ENCODE results near the gene CMSS1.
A peak's percentile ranks its signal among the peaks of the same experiment; 100 is the strongest.
"Not testable (repeated sequence)": the region's sequence is repeated elsewhere in the genome, so short reads cannot be mapped to it uniquely, and the experiment has no call there.

Gene CMSS1

DNA sequence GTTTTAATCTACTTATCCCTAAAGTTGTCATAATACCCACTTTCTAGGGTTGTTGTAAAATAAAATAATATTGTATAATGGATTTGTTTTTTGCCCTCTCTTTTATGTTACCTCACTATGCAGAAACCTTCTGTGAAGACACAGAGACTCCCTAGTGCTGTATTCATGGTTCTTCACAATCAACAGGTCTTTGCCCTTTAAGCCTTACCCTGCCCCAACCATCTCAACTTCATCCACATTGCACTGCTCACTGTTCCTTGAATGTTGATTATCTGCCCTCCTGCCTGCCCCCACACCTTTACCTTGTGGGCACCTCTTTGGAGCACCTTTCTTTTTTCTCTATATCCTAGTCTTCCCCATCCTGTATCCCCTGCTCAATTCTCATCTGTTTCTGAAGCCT is 21.1 kb downstream of the CMSS1 start:
- TF ChIP-seq, protein P1, sequence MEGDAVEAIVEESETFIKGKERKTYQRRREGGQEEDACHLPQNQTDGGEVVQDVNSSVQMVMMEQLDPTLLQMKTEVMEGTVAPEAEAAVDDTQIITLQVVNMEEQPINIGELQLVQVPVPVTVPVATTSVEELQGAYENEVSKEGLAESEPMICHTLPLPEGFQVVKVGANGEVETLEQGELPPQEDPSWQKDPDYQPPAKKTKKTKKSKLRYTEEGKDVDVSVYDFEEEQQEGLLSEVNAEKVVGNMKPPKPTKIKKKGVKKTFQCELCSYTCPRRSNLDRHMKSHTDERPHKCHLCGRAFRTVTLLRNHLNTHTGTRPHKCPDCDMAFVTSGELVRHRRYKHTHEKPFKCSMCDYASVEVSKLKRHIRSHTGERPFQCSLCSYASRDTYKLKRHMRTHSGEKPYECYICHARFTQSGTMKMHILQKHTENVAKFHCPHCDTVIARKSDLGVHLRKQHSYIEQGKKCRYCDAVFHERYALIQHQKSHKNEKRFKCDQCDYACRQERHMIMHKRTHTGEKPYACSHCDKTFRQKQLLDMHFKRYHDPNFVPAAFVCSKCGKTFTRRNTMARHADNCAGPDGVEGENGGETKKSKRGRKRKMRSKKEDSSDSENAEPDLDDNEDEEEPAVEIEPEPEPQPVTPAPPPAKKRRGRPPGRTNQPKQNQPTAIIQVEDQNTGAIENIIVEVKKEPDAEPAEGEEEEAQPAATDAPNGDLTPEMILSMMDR (conservative IDR thresholded peaks at IDR 0.05; ENCODE audit: low read length), result no peak
- TF ChIP-seq EZH2phosphoT487 (IDR thresholded peaks at IDR 0.05; ENCODE audit: borderline replicate concordance), result no peak

DNA sequence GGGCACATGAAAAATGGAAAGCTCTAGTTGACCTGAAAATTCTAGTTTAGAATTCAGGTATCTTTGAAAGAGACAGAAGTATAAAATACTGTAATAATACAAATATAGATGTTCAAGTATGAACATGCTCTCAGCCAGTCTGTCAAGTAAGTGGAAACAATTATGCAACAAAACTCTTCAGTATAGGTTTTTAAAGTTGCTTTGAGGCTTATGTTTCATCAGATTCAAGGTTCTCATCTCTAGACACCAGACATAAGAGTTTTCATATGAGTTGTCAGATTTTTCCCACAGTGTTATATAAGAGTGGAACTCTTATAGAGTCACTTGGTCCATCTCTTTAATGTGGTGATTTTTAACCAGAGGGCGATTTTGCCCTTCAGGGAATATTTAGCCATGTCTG is 22.0 kb downstream of the CMSS1 start:
- TF ChIP-seq, protein P1 (conservative IDR thresholded peaks at IDR 0.05; ENCODE audit: low read length), result no peak
- no peak for TF ChIP-seq EZH2phosphoT487 (IDR thresholded peaks at IDR 0.05; ENCODE audit: borderline replicate concordance)
- H3K9ac ChIP-seq (ENCODE audit: low read depth, low read length, poor library complexity, severe bottlenecking), result no peak overlapping the region
- H3K9me3 ChIP-seq (ENCODE audit: insufficient read depth, low read depth, low read length), result no peaks in the 10 kb centered on the region
- no peaks in the 10 kb centered on the region for H3K4me1 ChIP-seq (ENCODE audit: insufficient read depth, low read length, poor library complexity, severe bottlenecking)
- H3K79me2 ChIP-seq (ENCODE audit: insufficient read depth, low read length), result no peaks in the 10 kb centered on the region; the same call in 1 of the 2 replicates
- no peak overlapping the region for H3K4me3 ChIP-seq (ENCODE audit: low read length, poor library complexity, severe bottlenecking)
- H3K27me3 ChIP-seq (ENCODE audit: insufficient read depth, low read length, poor library complexity, severe bottlenecking), result no peaks in the 10 kb centered on the region
- H3K36me3 ChIP-seq (ENCODE audit: insufficient read depth, low read length), result no peaks in the 10 kb centered on the region
- no peaks in the 10 kb centered on the region for H3K9me2 ChIP-seq (replicated peaks; ENCODE audit: low read depth, low read length)
- H3F3A ChIP-seq (ENCODE audit: low read depth), result no peaks in the 10 kb centered on the region
- no peak overlapping the region for H3K4me2 ChIP-seq (ENCODE audit: low read depth, low read length, poor library complexity, severe bottlenecking)
- H2AFZ ChIP-seq (ENCODE audit: low read length), result no peak overlapping the region
- no peaks in the 10 kb centered on the region for H4K20me1 ChIP-seq (ENCODE audit: insufficient read depth, low read length, poor library complexity, severe bottlenecking)

More for the DNA sequence above, 21.1 kb downstream of the CMSS1 start:
- no peak overlapping the region for H3K9ac ChIP-seq (ENCODE audit: low read depth, low read length, poor library complexity, severe bottlenecking)
- H3K36me3 ChIP-seq (ENCODE audit: insufficient read depth, low read length), result no peaks in the 10 kb centered on the region
- H3K27me3 ChIP-seq (ENCODE audit: insufficient read depth, low read length, poor library complexity, severe bottlenecking), result no peaks in the 10 kb centered on the region
- no peaks in the 10 kb centered on the region for H3K9me2 ChIP-seq (replicated peaks; ENCODE audit: low read depth, low read length)
- no peak overlapping the region for H3K4me2 ChIP-seq (ENCODE audit: low read depth, low read length, poor library complexity, severe bottlenecking)
- H3K79me2 ChIP-seq (ENCODE audit: insufficient read depth, low read length), result no peaks in the 10 kb centered on the region; the same call in 1 of the 2 replicates
- no peak overlapping the region for H3K4me3 ChIP-seq (ENCODE audit: low read length, poor library complexity, severe bottlenecking)
- H2AFZ ChIP-seq (ENCODE audit: low read length), result no peak overlapping the region
- H4K20me1 ChIP-seq (ENCODE audit: insufficient read depth, low read length, poor library complexity, severe bottlenecking), result no peaks in the 10 kb centered on the region
- no peaks in the 10 kb centered on the region for H3K9me3 ChIP-seq (ENCODE audit: insufficient read depth, low read depth, low read length)
- no peaks in the 10 kb centered on the region for H3F3A ChIP-seq (ENCODE audit: low read depth)
- no peaks in the 10 kb centered on the region for H3K4me1 ChIP-seq (ENCODE audit: insufficient read depth, low read length, poor library complexity, severe bottlenecking)

DNA sequence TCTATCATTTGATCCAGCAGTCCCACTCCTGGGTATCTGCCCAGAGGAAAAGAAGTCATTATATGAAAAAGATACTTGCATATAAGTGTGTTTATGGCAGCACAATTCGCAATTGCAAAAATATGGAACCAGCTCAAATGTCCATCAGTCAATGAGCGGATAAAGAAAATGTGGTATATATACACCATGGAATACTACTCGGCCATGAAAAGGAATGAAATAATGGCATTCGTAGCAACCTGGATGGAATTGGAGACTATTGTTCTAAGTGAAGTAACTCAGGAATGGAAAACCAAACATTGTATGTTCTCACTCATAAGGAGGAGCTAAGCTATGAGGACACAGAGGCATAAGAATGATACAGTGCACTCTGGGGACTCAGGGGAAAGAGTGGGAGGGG is 24.3 kb downstream of the CMSS1 start:
- not testable (repeated sequence) for H2AFZ ChIP-seq (ENCODE audit: low read length); H3K9me3 ChIP-seq (ENCODE audit: insufficient read depth, low read depth, low read length); H4K20me1 ChIP-seq (ENCODE audit: insufficient read depth, low read length, poor library complexity, severe bottlenecking); H3K4me3 ChIP-seq (ENCODE audit: low read length, poor library complexity, severe bottlenecking); H3K4me1 ChIP-seq (ENCODE audit: insufficient read depth, low read length, poor library complexity, severe bottlenecking); H3K36me3 ChIP-seq (ENCODE audit: insufficient read depth, low read length); H3F3A ChIP-seq (ENCODE audit: low read depth); H3K79me2 ChIP-seq (ENCODE audit: insufficient read depth, low read length); H3K9ac ChIP-seq (ENCODE audit: low read depth, low read length, poor library complexity, severe bottlenecking); H3K9me2 ChIP-seq (replicated peaks; ENCODE audit: low read depth, low read length); H3K4me2 ChIP-seq (ENCODE audit: low read depth, low read length, poor library complexity, severe bottlenecking); H3K27me3 ChIP-seq (ENCODE audit: insufficient read depth, low read length, poor library complexity, severe bottlenecking)

DNA sequence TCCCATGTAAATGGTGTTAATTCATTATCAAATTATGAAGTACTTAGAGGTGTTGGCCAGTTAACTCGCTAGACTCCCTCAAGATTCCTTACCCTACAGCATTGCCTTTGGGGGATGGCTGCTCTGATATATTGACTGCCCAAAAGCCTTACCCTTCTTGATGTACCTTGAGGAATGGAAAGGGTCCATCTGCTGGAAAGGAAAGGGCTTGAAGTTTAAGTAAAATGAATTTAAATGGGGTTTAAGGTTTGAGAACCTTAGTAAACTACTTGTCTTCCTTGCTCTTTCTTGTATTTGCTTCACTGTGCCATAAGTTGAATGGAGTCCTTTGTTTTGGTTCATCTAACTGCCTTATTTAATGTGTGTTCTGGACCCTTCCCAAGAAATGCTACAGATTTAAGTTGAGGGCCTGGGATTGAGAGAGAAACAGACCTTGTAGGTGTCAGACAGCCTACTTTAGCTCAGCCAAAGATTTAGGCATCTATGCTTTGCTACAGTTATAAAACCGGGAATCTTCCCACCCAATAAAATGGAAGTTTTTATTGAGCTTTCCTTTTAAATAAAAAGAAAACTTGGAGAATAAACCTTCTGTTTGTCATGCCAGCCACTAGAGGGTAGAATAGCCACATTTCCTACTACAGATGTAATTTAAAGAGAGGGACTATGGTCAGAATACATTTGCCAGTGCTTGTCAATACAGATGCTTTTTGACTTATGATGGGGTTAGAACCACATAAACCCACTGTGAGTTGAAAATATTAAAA is 25.3 kb downstream of the CMSS1 start:
- Histone ChIP-seq H3K27me3 (ENCODE audit: insufficient read depth, low read length, poor library complexity, severe bottlenecking) (no peaks in the 10 kb centered on the region), H3K4me2 (ENCODE audit: low read depth, low read length, poor library complexity, severe bottlenecking) (no peak overlapping the region), H3K9me3 (ENCODE audit: insufficient read depth, low read depth, low read length) (no peaks in the 10 kb centered on the region), H4K20me1 (ENCODE audit: insufficient read depth, low read length, poor library complexity, severe bottlenecking) (no peaks in the 10 kb centered on the region), H3F3A (ENCODE audit: low read depth) (no peaks in the 10 kb centered on the region), H3K4me1 (ENCODE audit: insufficient read depth, low read length, poor library complexity, severe bottlenecking) (peaks cover 3% of the 10 kb centered on the region), H3K79me2 (ENCODE audit: insufficient read depth, low read length) (no peaks in the 10 kb centered on the region), H2AFZ (ENCODE audit: low read length) (no peak overlapping the region), H3K9me2 (replicated peaks; ENCODE audit: low read depth, low read length) (no peaks in the 10 kb centered on the region), H3K36me3 (ENCODE audit: insufficient read depth, low read length) (no peaks in the 10 kb centered on the region), H3K9ac (ENCODE audit: low read depth, low read length, poor library complexity, severe bottlenecking) (no peak overlapping the region), H3K4me3 (ENCODE audit: low read length, poor library complexity, severe bottlenecking) (no peak overlapping the region)
- TF ChIP-seq, protein P1 (conservative IDR thresholded peaks at IDR 0.05; ENCODE audit: low read length), result peak; percentile 85
- TF ChIP-seq EZH2phosphoT487 (IDR thresholded peaks at IDR 0.05; ENCODE audit: borderline replicate concordance), result no peak

All from Loucy (cell line).